Measurements from ENCODE around the gene GARIN3.

- TF ChIP-seq CTCF (IDR thresholded peaks at IDR 0.05 in 2 of 3, conservative IDR thresholded peaks at IDR 0.05 in 1 of 3; ENCODE audit: insufficient read depth in 2 of 3, low read depth in 1 of 3, low read length in 3 of 3) (no peak), RBBP5 (IDR thresholded peaks at IDR 0.05; ENCODE audit: borderline replicate concordance, insufficient read depth, low read length, poor library complexity, severe bottlenecking) (no peak), ZHX1 (conservative IDR thresholded peaks at IDR 0.05; ENCODE audit: low read length) (no peak), GABPA (tag; conservative IDR thresholded peaks at IDR 0.05; ENCODE audit: low read depth) (no peak), TCF7L2 (IDR thresholded peaks at IDR 0.05; ENCODE audit: low read depth, low read length) (no peak), SMARCA5 (IDR thresholded peaks at IDR 0.05) (no peak)
Observed at GRCh38 chr5:157182143-157182757, 16.2 kb upstream of the GARIN3 start.
